Tibial artery (tissue), 4 donors: ENCODE measurements around the gene NABP2.

Source experiments
- DNase-seq, 2 donors: peaks; one replicate each; pipeline ENCODE4 v3.0.0-alpha.2; 2019
- H3K27ac ChIP-seq, 2 donors: fragments of 200-600 bp; sonication (generic) in 1 of 2; 1 replicate in 1 of 2; 2 replicates in 1 of 2; pipeline ENCODE4 v1.5.1; 2018 to 2019; ENCODE audit warnings: mild to moderate bottlenecking in 1 of 2
- H3K27me3 ChIP-seq, 2 donors: fragments of 200-600 bp; sonication (generic) in 1 of 2; one replicate each; pipeline versions ENCODE4 v1.5.1 to v1.6.0; 2016 to 2019
- H3K36me3 ChIP-seq, 3 donors: fragments of 200-600 bp; sonication (generic) in 2 of 3; one replicate each; pipeline ENCODE4 v1.5.1; 2016 to 2019; ENCODE audit warnings: mild to moderate bottlenecking in 2 of 3
- H3K4me1 ChIP-seq, 4 donors: fragments of 200-600 bp; sonication (generic) in 2 of 4; 1 replicate in 3 of 4; 2 replicates in 1 of 4; pipeline ENCODE4 v1.5.1; 2016 to 2019
- H3K4me3 ChIP-seq, 2 donors: fragments of 200-600 bp; sonication (generic) in 1 of 2; 1 replicate in 1 of 2; 2 replicates in 1 of 2; pipeline ENCODE4 v1.5.1; 2018 to 2019; ENCODE audit warnings: mild to moderate bottlenecking in 2 of 2
- H3K9me3 ChIP-seq, 3 donors: fragments of 200-600 bp; sonication (generic) in 1 of 3; one replicate each; pipeline ENCODE4 v1.5.1; 2016 to 2019
- CTCF ChIP-seq, 2 experiments: fragments of 200-600 bp in 1 of 2; fragments of 450-650 bp in 1 of 2; IDR thresholded peaks; one replicate each; pipeline ENCODE4 v1.5.1; 2017 to 2019; ENCODE audit warnings: antibody characterized with exemption in 2 of 2, mild to moderate bottlenecking in 1 of 2, moderate library complexity in 1 of 2
- intact Hi-C: fragments of 100-400 bp; cut with DNase I; formaldehyde crosslinking; loops from one replicate; pipeline ENCODE4 v1.15.0; 2023; ENCODE audit warnings: low total_unique reads

Gene NABP2

GRCh38 chr12:56197921-56198635 is 26.1 kb upstream of the NABP2 start:
- no peaks in the 10 kb centered on the region for H3K9me3 ChIP-seq
- no peaks in the 10 kb centered on the region for H3K36me3 ChIP-seq
- H3K4me3 ChIP-seq, result no peak overlapping the region
- peaks cover 0 to 12% (median 0%) of the 10 kb centered on the region in 4 donors for H3K4me1 ChIP-seq
- no peak for TF ChIP-seq CTCF (IDR thresholded peaks at IDR 0.05)
- no peak overlapping the region for H3K27ac ChIP-seq
- H3K27me3 ChIP-seq, result no peaks in the 10 kb centered on the region
- DNase-seq, result no peak
- intact Hi-C loops, result loop anchor here (10.0 kb wide), 1 partner anchor 267 kb away; the partner anchor contains the start of gene SPRYD4

GRCh38 chr12:56198836-56199235 is 25.3 kb upstream of the NABP2 start:
- intact Hi-C loops, result loop anchor here (10.0 kb wide), 1 partner anchor 266 kb away; the partner anchor contains the start of gene SPRYD4
- no peak for TF ChIP-seq CTCF (IDR thresholded peaks at IDR 0.05)
- Histone ChIP-seq H3K27ac (no peak overlapping the region), H3K4me3 (no peak overlapping the region), H3K36me3 (no peaks in the 10 kb centered on the region), H3K27me3 (no peaks in the 10 kb centered on the region), H3K9me3 (no peaks in the 10 kb centered on the region), H3K4me1 (peaks cover 0 to 12% (median 0%) of the 10 kb centered on the region in 4 donors)
- DNase-seq, result no peak

GRCh38 chr12:56202366-56202765 is 21.8 kb upstream of the NABP2 start:
- Histone ChIP-seq H3K27me3 (no peaks in the 10 kb centered on the region), H3K4me1 (peaks cover 0 to 3% (median 0%) of the 10 kb centered on the region in 4 donors), H3K9me3 (no peaks in the 10 kb centered on the region), H3K27ac (no peak overlapping the region), H3K36me3 (peaks cover 14 to 27% (median 27%) of the 10 kb centered on the region in 3 donors), H3K4me3 (no peak overlapping the region)
- no peak for TF ChIP-seq CTCF (IDR thresholded peaks at IDR 0.05)
- DNase-seq, result no peak
- intact Hi-C loops, result no loop called here

- intact Hi-C loops, result no loop called here
- Histone ChIP-seq H3K27ac (no peak overlapping the region), H3K4me3 (no peak overlapping the region), H3K27me3 (no peaks in the 10 kb centered on the region), H3K9me3 (no peaks in the 10 kb centered on the region), H3K4me1 (no peaks in the 10 kb centered on the region), H3K36me3 (peaks cover 19 to 32% (median 31%) of the 10 kb centered on the region in 3 donors)
- DNase-seq, result no peak
- no peak for TF ChIP-seq CTCF (IDR thresholded peaks at IDR 0.05)
Measured at GRCh38 chr12:56202838-56203237, 21.3 kb upstream of the NABP2 start.

GRCh38 chr12:56204275-56204674 is 19.9 kb upstream of the NABP2 start:
- Histone ChIP-seq H3K9me3 (no peaks in the 10 kb centered on the region), H3K36me3 (peaks cover 32 to 46% (median 46%) of the 10 kb centered on the region in 3 donors), H3K4me3 (no peak overlapping the region), H3K27ac (no peak overlapping the region), H3K27me3 (no peaks in the 10 kb centered on the region), H3K4me1 (no peaks in the 10 kb centered on the region)
- intact Hi-C loops, result no loop called here
- no peak for DNase-seq
- TF ChIP-seq CTCF (IDR thresholded peaks at IDR 0.05), result no peak
